TTC549 (cell line): ENCODE data around the gene RAB27A.

Experiments
- FAIRE-seq: peaks from 2 replicates; lab custom pipeline; 2012; peaks lifted over from hg19 to GRCh38; lab: Jason Lieb, UNC

RAB27A gene

GRCh38 chr15:55221090-55222011 is 68.3 kb downstream of the RAB27A start:
- FAIRE-seq = no peak

- FAIRE-seq = no peak
Observed at GRCh38 chr15:55220606-55221005, 69.0 kb downstream of the RAB27A start.

- no peak for FAIRE-seq
Observed at GRCh38 chr15:55218056-55218455, 71.6 kb downstream of the RAB27A start.

DNA sequence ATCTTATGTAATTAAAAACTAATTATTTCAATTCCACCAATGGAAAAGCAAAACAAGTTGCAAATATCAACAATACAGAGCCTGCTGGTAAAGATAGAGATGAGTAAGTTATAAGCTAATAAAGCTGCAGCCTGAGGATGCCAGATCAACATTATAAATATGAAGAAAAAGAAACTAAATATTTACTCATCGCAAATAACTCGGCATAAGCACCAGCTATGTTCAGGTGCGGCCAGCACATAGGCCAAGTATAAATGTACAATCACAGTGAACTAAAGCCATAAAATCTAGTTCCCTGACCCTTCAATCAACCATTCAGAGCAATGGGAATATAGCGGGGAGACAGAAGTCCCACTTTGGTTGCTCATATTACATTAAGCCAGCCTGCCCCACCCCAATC is 85.1 kb downstream of the RAB27A start:
- FAIRE-seq = no peak

DNA sequence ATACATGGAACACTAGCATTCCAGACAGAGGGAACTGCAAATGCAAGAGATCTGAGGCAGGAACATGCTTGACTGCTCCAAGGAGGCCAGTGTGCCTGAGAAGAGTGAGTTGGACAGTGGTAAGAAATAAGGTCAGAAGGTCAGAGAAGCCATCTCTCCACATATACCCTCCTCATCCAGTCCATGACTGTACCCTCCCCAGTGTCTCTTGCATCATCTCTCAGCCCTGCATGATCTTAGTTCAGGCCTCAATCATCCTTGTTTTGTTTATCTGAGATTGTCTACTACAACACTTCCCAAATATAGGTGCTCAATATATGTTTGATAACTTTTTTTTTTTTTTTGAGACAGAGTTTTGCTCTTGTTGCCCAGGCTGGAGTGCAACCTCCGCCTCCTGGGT is 87.4 kb downstream of the RAB27A start:
- FAIRE-seq = no peak

- FAIRE-seq = no peak
Observed at GRCh38 chr15:55198706-55199105, 90.9 kb downstream of the RAB27A start.

DNA sequence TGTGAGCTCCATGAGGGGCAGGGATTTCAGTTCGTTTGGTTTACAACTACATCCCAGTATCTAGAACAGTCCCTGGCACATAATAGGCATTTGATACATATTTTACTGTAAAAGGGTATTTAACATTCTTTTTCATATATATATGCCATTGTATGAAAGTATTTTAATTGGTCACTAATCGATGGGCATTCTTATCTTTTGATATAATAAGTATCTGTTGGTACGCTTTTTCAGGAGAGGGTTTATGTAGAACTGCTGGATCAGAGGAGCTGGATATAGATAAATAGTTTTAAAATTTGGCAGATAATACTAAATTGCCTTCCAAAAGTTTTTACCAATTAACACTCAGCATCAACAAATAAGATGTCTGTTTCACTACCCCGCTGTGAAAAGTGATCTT is 91.9 kb downstream of the RAB27A start:
- FAIRE-seq = no peak

GRCh38 chr15:55197362-55197705 is 92.3 kb downstream of the RAB27A start:
- no peak for FAIRE-seq

DNA sequence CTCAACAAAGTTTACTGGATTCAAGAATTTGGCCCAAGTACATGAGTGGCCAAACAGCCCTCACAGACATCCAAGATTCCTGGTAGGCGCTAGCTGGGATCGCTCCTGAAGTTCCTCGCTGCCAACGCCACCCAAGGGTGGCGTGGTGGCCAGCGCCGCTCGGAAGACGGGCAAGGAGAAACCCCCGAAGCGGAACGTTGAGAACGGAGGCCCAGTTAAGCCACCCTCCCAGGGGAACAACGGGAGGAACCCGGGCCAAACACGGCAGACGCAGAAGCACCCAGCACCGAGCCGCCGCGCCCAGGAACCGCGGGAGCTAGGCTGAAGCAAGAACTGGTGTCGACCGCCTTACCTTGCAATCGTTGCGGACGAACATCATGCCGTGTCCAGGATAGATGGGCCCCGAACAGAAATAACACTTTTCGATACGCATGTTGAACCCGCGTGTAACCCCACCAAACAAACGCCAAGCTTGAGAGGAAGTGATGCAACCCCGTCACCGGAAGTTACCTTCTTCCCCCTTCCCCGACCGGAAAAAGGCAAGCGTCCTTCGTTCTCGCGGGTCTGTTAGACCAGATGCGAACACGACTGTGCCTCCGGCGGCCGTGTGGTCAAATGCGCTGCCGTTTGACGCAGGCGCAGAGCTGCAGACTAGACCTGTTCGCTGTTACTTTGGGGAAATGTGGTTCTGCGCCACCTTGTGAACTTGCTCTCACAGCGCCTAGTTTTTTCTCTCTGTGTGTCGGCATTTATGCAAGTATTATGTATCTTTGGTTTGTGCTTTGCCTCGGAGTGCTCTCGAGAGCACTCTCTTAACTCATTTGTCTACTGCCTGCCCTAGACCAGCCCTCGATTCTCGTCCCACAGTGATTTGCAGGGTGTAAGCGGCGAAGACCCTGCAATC is 92.9 kb downstream of the RAB27A start, which contains the start of gene RSL24D1:
RSL24D1 (minus strand) TSS at position 484 of the 904 bp plus-strand sequence; CDS start at position 433, 51 bp downstream.
- peak; percentile 98 for FAIRE-seq

DNA sequence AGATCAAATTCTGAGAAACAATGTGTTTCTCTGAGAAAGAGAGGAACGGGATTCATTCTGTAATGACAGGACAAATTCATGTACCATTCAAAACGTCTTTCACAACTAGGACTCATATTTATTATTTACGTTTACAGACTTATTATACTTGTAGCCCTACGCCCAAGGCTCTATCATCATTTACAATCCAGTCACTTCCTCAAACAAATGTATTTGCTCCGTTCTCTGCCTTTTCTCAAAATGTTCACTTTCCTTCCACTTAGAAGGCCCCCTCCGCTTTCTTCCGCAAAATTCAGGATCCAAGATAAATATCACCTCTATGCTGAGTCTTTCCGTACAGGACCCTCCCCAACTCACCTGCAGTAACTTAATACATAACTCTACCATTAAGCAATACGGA is 93.6 kb downstream of the RAB27A start:
- no peak for FAIRE-seq

- FAIRE-seq = no peak
Observed at GRCh38 chr15:55194256-55194655, 95.4 kb downstream of the RAB27A start.

DNA sequence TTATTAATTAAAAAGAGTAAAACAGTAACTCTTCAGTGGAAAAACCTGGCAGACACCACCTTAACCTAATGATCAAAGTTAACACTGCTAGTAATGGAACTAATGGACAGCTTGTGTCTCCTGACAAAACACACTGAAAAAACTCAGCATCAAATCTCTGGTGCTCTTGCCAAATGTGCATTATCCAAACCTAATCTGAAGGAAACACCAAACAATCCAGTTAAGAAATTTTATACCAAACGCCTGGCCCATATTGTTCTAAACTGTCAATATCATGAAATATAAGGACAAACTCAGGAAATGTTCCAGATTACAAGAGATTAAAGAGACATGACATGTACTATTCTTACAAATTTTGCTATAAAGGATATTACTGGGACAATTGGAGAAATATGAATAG is 103.3 kb downstream of the RAB27A start:
- no peak for FAIRE-seq

GRCh38 chr15:55183679-55184078 is 105.9 kb downstream of the RAB27A start:
- no peak for FAIRE-seq

DNA sequence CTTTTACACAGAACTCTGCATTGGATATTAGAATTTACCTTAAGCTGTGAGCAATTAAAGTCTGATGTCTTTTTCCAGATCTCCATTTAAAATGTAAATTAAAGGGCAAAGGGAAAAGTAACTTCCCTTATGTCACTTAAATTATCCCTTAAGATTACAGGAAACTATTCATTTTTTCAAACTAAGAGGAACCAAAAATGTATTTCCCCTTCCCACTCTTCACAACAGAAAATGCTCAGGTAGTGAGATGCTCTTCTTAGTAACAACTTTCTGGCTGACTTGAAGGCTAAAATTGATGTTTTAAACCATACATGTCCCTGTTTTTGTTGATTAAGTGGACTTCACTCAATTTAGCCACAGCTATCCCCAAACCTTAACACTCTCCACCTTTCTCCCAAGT is 110.5 kb downstream of the RAB27A start:
- no peak for FAIRE-seq

GRCh38 chr15:55170361-55170760 is 119.3 kb downstream of the RAB27A start:
- FAIRE-seq = no peak

GRCh38 chr15:55168350-55168974 is 121.2 kb downstream of the RAB27A start:
- peak; percentile 56 for FAIRE-seq

DNA sequence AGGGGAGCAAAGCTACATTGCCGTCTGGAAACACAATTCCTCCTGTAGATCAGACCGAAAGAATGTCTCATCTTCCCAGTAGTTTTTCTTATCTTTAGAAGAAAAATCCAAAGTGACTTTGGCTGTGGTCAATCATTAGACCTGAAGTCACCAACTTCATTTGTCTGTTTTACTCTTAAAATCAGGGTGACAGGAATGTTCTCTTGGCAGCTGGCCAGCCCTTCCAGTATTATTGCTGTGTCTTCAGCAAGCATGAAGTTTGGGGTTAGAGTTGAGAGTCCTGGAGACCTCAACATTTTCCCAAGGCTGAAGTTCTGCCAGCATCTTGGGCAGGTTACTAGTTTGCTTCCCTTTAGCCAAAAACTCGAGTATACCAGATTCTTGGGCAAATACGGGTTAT is 125.3 kb downstream of the RAB27A start:
- no peak for FAIRE-seq
